NCI-H82 (cell line): ENCODE measurements around the gene NCAPG2.
"Not testable (repeated sequence)": the region's sequence is repeated elsewhere in the genome, so short reads cannot be mapped to it uniquely, and the experiment has no call there.

Source experiments
- DNase-seq: peaks from one replicate; lab custom pipeline; 2025; lab: John Stamatoyannopoulos, UW

The NCAPG2 gene

DNA sequence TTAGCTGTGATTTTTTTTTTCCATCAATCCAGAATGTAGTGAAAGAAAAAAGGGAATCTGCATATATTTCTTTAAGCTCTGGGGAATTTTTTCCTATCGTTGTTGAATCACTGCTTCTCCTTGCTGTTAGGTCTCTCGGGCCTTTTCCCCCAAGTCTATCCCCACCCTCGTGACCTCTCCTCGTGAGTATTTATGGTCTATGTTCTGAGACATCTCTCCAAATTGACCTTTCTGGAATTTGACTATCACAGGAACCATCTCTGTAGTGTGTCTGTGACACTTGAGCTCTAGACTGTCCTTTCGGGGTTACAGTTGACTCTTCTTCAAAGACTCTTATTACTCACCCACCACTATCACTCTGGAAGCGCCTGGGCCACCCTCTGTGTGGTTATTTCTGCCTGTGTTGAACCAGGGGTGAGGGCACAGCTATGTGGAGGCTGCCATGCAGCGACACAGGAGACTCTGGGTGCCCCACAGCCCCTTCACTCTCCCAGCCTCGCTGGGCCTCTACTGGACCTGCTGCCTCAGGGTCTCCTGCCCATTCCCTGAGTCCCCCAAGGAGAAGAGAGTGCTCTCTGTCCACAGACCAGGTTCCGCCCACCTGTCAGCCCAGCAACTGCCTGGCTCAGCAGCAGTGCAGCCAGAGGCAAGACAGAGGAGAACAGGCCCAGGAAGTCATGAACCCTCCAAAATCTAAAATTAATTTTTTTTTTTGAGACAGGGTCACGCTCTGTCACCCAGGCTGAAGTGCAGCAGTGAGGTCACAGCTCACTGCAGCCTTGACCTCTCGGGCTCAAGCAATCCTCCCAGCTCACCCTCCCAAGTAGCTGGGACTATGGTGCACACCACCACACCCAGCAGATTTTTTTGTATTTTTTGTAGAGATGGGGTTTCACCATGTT, 71.3 kb downstream of the NCAPG2 start:
- DNase-seq = no peak

DNA sequence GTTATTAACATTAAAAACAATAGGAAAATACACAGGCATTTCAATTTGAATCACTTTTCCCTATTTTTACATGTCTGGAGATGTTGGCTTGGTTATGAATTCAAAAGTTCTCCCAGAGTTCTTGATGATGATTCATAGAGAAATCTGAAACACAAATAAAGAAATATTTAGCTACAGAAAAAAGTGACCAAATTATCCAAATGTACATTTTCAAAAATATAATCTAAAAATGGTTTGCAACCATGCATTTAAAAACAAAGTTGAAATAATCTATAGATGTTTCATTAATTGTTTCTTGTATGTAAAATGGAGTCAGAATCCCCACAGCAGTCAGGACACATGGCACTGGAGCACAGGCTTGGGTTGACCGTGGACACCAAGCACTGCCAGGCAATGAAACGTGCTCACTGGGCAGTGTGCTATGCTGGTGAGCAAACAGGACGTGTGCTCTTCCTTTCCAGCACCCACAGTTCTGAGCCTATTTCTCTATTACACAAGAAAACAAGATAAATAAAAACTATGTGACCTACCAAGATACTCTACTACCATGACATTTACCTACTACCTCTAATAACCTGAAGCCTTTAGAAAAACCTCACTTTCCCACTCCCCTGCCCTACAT, 72.9 kb downstream of the NCAPG2 start:
- DNase-seq = no peak

DNA sequence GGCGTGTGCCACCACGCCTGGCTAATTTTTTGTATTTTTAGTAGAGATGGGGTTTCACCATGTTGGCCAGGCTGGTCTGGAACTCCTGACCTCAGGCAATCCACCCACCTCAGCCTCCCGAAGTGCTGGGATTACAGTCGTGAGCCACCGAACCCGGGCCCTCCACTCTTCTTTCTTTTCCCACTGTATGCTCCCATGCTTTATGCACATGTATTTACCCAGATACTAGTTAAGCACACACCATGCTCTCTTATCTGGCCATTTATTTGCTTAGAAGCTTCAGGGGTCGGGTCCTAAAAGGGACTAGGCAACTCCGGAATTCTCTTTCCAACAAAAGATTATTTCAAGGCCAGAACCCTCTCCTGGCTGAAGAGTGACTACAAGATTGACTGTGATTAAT, 78.3 kb downstream of the NCAPG2 start:
- not testable (repeated sequence) for DNase-seq

GRCh38 chr7:158623241-158623640, 81.4 kb downstream of the NCAPG2 start:
- no peak for DNase-seq

GRCh38 chr7:158620839-158621441, 83.7 kb downstream of the NCAPG2 start:
- DNase-seq = no peak

GRCh38 chr7:158620418-158620817, 84.2 kb downstream of the NCAPG2 start:
- no peak for DNase-seq

DNA sequence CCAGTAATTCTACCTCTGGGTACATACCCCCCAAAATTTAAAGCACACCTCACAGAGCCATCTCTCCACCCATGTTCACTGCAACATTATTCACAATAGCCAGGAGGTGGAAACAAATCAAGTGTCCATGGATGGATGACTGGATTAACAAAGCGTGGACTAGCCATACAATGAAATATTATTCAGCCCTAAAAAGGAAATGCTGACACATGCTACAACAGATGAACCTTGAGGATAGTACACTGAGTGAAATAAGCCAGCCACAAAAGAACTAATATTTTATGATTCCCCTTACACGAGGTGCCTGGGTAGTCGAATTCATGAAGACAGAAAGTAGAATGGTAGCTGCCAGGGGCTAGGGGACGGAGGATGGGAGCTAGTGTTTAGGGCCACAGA, 85.9 kb downstream of the NCAPG2 start:
- DNase-seq = no peak

GRCh38 chr7:158617737-158618128, 86.9 kb downstream of the NCAPG2 start:
- no peak for DNase-seq

GRCh38 chr7:158616050-158616449, 88.6 kb downstream of the NCAPG2 start:
- DNase-seq = no peak

- DNase-seq = no peak
Observed at GRCh38 chr7:158614700-158615099, 89.9 kb downstream of the NCAPG2 start.

DNA sequence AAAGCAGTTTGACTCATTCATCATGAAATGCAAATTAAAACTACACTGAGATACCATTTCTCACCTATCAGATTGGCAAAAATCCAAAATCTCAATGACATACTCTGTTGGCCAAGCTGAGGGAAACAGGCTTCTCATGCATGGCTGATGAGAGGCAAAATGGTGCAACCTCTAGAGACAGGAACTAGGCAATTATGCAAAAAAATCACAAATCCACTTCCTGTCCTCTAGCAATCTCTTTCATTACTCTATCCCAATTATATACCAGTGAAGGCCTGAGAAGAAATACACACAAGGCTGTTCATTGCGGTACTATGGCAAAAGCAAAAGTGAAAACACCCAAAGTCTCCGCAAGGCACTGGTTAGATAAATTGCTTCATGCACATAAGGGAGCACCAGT, 91.1 kb downstream of the NCAPG2 start:
- no peak for DNase-seq

DNA sequence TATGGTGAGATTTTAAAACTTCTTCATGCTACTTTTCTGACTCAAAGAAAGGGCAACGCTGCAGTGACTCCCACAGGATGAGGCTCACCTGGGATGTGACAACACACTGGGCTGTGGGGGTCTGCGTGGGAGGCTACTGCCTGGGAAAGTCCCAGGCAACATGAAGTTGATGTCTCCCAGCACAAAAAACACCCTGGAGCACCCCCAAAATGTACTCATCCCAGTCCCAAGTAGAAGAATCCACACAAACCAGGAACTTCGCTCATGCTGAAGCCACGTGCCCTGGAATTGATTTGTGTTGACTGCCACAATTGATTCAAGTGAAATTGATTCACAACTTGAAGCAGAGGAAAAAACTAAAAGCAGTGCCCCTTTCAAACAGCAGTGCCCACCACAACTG, 92.1 kb downstream of the NCAPG2 start:
- DNase-seq = no peak

GRCh38 chr7:158611541-158611940, 93.1 kb downstream of the NCAPG2 start:
- no peak for DNase-seq

DNA sequence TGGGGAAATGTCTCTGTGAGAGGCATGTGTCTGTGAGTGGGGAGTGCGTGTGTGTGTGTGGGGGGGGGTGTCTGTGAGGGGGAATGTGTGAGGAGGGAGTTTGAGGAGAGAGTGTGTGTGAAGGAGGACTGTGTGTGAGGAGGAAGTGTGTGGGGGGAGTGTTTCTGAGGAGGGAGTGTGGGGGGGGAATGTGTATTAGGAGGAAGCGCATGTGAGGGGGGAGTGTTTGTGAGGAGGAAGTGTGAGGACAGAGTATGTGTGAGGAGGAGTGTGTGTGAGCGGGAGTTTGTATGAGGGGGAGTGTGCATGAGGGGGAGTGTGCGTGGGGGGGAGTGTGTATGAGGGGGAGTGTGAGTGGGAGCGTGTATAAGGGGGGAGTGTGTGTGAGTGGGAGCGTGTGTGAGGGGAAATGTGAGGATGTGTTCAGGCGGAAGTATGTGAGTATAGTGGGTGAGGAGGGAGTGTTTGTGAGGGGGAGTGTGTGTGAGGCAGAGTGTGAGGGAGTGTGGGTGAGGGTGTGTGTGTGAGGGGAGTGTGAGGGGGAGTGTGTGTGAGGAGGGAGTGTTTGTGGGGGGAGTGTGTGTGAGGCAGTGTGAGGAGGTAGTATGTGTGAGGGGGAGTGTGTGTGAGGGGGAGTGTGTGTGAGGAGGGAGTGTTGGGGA, 95.2 kb downstream of the NCAPG2 start:
- DNase-seq = no peak

- no peak for DNase-seq
Observed at GRCh38 chr7:158607563-158607962, 97.0 kb downstream of the NCAPG2 start.

DNA sequence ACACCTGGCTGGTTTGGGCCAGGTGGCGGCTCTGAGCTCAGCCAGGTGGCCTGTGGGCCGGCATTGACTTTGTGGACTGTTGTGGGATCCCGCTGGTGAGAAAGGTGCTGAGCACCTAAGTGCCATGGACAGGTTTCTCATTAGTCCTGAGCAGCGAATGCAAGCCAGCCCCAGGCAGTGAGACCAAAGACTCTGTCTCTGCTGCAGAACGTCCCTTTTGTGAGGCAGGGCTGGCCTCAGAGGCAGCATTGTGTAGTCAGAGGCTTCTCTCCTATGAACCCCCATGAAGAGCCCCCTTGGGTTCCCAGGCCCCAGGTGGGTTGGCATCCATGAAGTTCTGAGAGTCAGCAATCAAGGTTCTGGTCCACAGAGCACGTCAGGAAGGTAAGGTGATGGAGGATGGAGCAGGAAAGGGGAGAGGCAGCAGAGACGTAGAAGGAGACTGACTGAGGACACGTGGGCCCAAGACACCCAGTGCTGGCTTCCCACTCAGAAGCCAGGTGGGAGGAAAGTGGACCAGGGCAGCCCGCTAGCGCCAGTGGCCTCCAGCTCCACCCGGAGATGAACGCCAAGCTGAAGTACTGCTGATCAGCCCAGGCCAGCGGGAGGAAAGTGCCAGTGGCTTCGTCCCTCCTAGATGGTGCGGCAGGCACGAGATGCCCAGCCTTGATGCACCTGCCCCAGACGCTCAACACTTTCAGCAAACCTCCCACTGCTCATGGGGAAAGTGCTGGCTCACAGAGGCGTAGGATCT, 97.8 kb downstream of the NCAPG2 start:
- DNase-seq = no peak

GRCh38 chr7:158606129-158606528, 98.5 kb downstream of the NCAPG2 start:
- no peak for DNase-seq

DNA sequence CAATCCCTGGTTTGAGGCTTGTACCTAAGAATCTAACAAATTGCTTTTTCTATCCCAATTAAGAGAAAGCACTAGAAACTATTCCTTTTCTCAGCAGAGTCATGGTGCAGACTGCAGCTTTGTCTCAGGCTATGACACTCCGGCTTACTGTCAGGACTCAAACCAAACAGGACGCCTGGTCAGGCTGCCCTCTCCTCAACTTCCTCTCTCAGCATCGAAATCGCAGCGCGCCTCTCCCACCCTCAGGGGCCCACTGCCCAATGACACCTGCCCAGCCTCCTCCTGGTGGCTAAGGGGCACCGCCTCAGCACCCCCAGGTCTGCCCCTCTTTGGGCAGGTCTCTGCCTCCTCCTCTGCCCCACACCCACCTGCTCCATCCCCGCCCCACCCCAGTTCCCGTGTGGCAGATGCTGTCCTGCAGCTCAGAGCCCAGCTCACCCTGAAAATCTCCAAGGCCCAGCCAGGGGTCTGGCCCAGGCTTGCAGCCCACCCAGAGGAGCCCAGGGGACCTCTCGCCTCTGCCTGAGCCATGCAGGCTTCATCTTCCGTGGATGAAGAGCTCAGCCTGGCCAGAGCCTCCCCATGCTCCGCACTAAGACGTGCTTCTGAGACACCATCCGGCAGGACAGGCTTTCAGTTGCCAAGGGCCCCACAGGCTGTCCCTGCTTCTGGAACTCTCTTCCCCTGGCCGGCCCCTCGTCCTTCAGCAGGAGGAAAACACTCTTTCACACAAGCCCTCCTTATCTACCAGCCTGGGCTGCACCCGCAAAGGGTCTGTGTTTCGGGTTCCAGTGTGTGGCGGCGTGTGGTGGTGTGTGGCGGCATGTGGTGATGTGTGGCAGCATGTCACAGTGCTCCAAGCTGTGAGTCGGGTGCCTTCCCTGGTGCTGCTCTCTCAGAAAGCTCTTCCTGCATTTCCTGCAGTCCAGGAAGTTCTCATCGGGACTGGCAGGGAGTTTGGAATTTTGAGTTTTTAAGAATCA, 100.5 kb downstream of the NCAPG2 start:
- DNase-seq = no peak

DNA sequence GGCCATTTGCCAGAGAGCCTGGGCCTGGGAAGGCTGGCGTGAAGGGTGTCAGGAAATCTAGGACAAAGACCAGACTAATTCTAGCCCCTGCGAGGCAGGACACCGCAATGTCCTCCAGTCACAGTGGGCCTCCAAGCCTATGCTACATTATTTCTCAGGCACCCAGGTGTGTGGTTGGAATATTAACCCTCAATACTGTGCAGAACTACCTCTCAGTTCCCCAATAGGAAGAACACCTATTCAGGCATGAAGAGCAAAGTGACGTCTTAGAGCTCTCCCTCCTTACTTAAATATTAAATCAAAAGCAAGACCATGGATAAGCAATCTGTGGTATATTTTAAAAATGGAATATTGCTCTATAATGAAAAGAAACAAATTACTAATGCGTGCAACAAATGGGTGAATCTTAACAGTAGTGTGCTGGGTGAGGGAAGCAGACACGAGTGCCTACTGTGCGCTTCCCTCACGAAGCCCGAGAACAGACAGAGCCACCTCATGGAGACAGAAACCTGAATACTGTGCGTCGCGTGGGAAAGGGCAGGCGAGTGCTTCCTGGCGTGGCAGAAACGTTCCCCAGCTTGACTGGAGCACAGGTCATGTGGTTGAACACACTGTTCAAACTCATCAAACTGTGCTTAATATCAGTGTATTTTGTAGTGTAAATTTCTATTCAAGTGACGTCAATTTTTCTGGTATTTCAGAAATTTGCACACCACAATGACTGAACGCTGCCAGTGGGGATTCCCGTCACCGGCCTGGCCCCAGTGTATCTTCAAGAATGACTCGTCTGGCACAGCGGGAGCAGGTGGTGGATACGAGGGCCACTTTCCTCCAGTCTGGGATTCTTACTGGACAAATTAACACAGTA, 101.5 kb downstream of the NCAPG2 start:
- DNase-seq = no peak

GRCh38 chr7:158602041-158602440, 102.6 kb downstream of the NCAPG2 start:
- DNase-seq = no peak
